MCF 10A (cell line): ENCODE measurements around the gene ADAMTS4. TPM values are rescaled to one million over a fixed set of nuclear protein-coding genes. Genes with fewer than 3 reads are reported as not detected.
A peak's percentile ranks its signal among the peaks of the same experiment; 100 is the strongest.

Experiments
- Bru-seq: library from RNA; stranded (reverse); fragments of 400-500 nt; gene quantifications from one replicate; lab custom pipeline; 2021; lab: Mats Ljungman, UMichigan
- BruChase-seq, 2 experiments: library from RNA; stranded (reverse); fragments of 400-500 nt; gene quantifications; one replicate each; lab custom pipeline; 2021; lab: Mats Ljungman, UMichigan
- BruUV-seq: library from RNA; stranded (reverse); fragments of 400-500 nt; replicated peaks from 2 replicates; lab custom pipeline; 2021; lab: Mats Ljungman, UMichigan
- CTCF ChIA-PET: fragments of 300-600 bp; sonication (Branson Sonifier 250); formaldehyde crosslinking; extraction: SDS; loops from one replicate; lab custom pipeline; 2021; ENCODE audit warnings: antibody characterized with exemption, inconsistent platforms; lab: Yijun Ruan, JAX
- POLR2A ChIA-PET: fragments of 300-600, 350-650 bp; sonication (Branson Sonifier 250); formaldehyde crosslinking; extraction: SDS; loops from one replicate; lab custom pipeline; 2020; ENCODE audit warnings: antibody characterized with exemption, inconsistent platforms; lab: Yijun Ruan, JAX
- DNase-seq: peaks from one replicate; pipeline ENCODE4 v3.0.0-alpha.2; 2018; ENCODE audit not compliant: unreplicated experiment
- H3K27ac Mint-ChIP-seq: one replicate; pipeline ENCODE4 v1.8.0; 2022; ENCODE audit warnings: mild to moderate bottlenecking, low read depth, mixed read lengths; ENCODE audit not compliant: unreplicated experiment
- H3K27me3 Mint-ChIP-seq: one replicate; pipeline ENCODE4 v1.8.0; 2022; ENCODE audit warnings: mixed read lengths; ENCODE audit not compliant: insufficient read depth, unreplicated experiment
- H3K36me3 Mint-ChIP-seq: one replicate; pipeline ENCODE4 v1.8.0; 2022; ENCODE audit warnings: mild to moderate bottlenecking, moderate library complexity, mixed read lengths; ENCODE audit not compliant: insufficient read depth, unreplicated experiment
- H3K4me1 Mint-ChIP-seq: one replicate; pipeline ENCODE4 v1.8.0; 2022; ENCODE audit warnings: mixed read lengths; ENCODE audit not compliant: insufficient read depth, unreplicated experiment
- H3K4me3 Mint-ChIP-seq: one replicate; pipeline ENCODE4 v1.8.0; 2022; ENCODE audit warnings: mild to moderate bottlenecking, moderate library complexity, mixed read lengths; ENCODE audit not compliant: unreplicated experiment
- H3K9me3 Mint-ChIP-seq: one replicate; pipeline ENCODE4 v1.8.0; 2022; ENCODE audit warnings: mixed read lengths; ENCODE audit not compliant: unreplicated experiment
- CTCF ChIP-seq: fragments of 200-600 bp; IDR thresholded peaks from one replicate; pipeline ENCODE4 v1.8.0; 2022; ENCODE audit warnings: antibody characterized with exemption, mild to moderate bottlenecking; ENCODE audit not compliant: unreplicated experiment
- intact Hi-C: fragments of 100-400 bp; cut with micrococcal nuclease; formaldehyde crosslinking; loops from 2 replicates; pipeline ENCODE4 v1.14.1; 2022
- long read RNA-seq: library from polyadenylated mRNA; stranded (forward); transcript quantifications from one replicate; pipeline ENCODE4 v2.0.0, GENCODE V29; 2022
- total RNA-seq: library from RNA; stranded (reverse); gene quantifications from 2 replicates; pipeline ENCODE4 v1.2.3, GENCODE V29; 2022

ADAMTS4 gene
- total RNA-seq: not detected in 2 replicates
- Bru-seq, nascent RNA: not detected
- percentile 6 among the genes with signal in this experiment for BruChase-seq, experiment 1, labeled RNA remaining after a 6-hour chase
- BruChase-seq, experiment 2, labeled RNA remaining after a 2-hour chase: not detected
- long read RNA-seq: 0 reads

- no peaks in the 10 kb centered on the region for H3K27me3 Mint-ChIP-seq
- TF ChIP-seq CTCF: no peak
- no peak within 1 kb of the TSS for H3K27ac Mint-ChIP-seq
- no peaks in the 10 kb centered on the region for H3K9me3 Mint-ChIP-seq
- CTCF ChIA-PET: interaction anchor here (0.5 to 4.1 kb wide), 20 partner anchors 10 to 1221 kb away, joined by 3 to 28 read pairs (median 4); partner anchors contain the start of genes PPOX and TOMM40L
- no TSS peak for BruUV-seq
- peaks cover 15% of the 10 kb centered on the region for H3K36me3 Mint-ChIP-seq
- intact Hi-C loops: no loop called here
- POLR2A ChIA-PET: interaction anchor here (0.7 to 2.9 kb wide), 9 partner anchors 12 to 190 kb away, joined by 3 to 11 read pairs (median 4); partner anchors contain the start of genes FCER1G and TOMM40L
- peak within 1 kb of the TSS; percentile 11 for H3K4me3 Mint-ChIP-seq
- H3K4me1 Mint-ChIP-seq: peaks cover 46% of the 10 kb centered on the region
- peak; percentile 44 for DNase-seq
Observed at GRCh38 chr1:161198897-161199431, at the start of gene ADAMTS4. TSS of gene ADAMTS4 (minus strand) at chr1:161199054. CDS start at chr1:161198627, 427 bp downstream.

GRCh38 chr1:161244888-161245287 is 46.0 kb upstream of the ADAMTS4 start:
- no peaks in the 10 kb centered on the region for H3K9me3 Mint-ChIP-seq
- TF ChIP-seq CTCF: no peak
- no peaks in the 10 kb centered on the region for H3K36me3 Mint-ChIP-seq
- DNase-seq: peak; percentile 51
- H3K27me3 Mint-ChIP-seq: no peaks in the 10 kb centered on the region
- peaks cover 11% of the 10 kb centered on the region for H3K4me1 Mint-ChIP-seq
- CTCF ChIA-PET: interaction anchor here (0.6 to 1.4 kb wide), 2 partner anchors 12 to 51 kb away, joined by 3 to 5 read pairs; no protein-coding TSS in a partner anchor
- H3K4me3 Mint-ChIP-seq: no peak overlapping the region
- POLR2A ChIA-PET: interaction anchor here (1.2 kb wide), 1 partner anchor 146 kb away, joined by 7 read pairs; no protein-coding TSS in a partner anchor
- intact Hi-C loops: loop anchor here (5.0 kb wide), 1 partner anchor 32 kb away; no protein-coding TSS in a partner anchor
- no TSS peak for BruUV-seq
- peak overlapping the region; percentile 17 for H3K27ac Mint-ChIP-seq

GRCh38 chr1:161242313-161242712 is 43.5 kb upstream of the ADAMTS4 start:
- POLR2A ChIA-PET: interaction anchor here (1.1 kb wide), 1 partner anchor 73 kb away, joined by 3 read pairs; no protein-coding TSS in a partner anchor
- peaks cover 17% of the 10 kb centered on the region for H3K4me1 Mint-ChIP-seq
- intact Hi-C loops: loop anchor here (5.0 kb wide), 1 partner anchor 35 kb away; no protein-coding TSS in a partner anchor
- no TSS peak for BruUV-seq
- no peaks in the 10 kb centered on the region for H3K27me3 Mint-ChIP-seq
- H3K9me3 Mint-ChIP-seq: no peaks in the 10 kb centered on the region
- no peaks in the 10 kb centered on the region for H3K36me3 Mint-ChIP-seq
- H3K27ac Mint-ChIP-seq: no peak overlapping the region
- DNase-seq: no peak
- no peak for TF ChIP-seq CTCF
- CTCF ChIA-PET: interaction anchor here (1.0 to 9.4 kb wide), 3 partner anchors 14 to 37 kb away, joined by 3 to 128 read pairs (median 4); partner anchors contain the start of gene TOMM40L
- H3K4me3 Mint-ChIP-seq: no peak overlapping the region

GRCh38 chr1:161241682-161242081 is 42.8 kb upstream of the ADAMTS4 start:
- peaks cover 2% of the 10 kb centered on the region for H3K36me3 Mint-ChIP-seq
- H3K9me3 Mint-ChIP-seq: no peaks in the 10 kb centered on the region
- no peak for DNase-seq
- peaks cover 17% of the 10 kb centered on the region for H3K4me1 Mint-ChIP-seq
- BruUV-seq: no TSS peak
- POLR2A ChIA-PET: interaction anchor here (1.1 kb wide), 1 partner anchor 74 kb away, joined by 3 read pairs; no protein-coding TSS in a partner anchor
- no peak for TF ChIP-seq CTCF
- intact Hi-C loops: loop anchor here (5.0 kb wide), 1 partner anchor 36 kb away; no protein-coding TSS in a partner anchor
- CTCF ChIA-PET: interaction anchor here (0.6 to 9.4 kb wide), 4 partner anchors 14 to 864 kb away, joined by 3 to 128 read pairs (median 3); partner anchors contain the start of gene TOMM40L
- H3K27me3 Mint-ChIP-seq: no peaks in the 10 kb centered on the region
- no peak overlapping the region for H3K4me3 Mint-ChIP-seq
- no peak overlapping the region for H3K27ac Mint-ChIP-seq
